NCI-H187 treated with DMSO at 0.1 percent for 48 hours (cell line): ENCODE results near the gene CDC42BPB.

Experiments used
- DNase-seq: peaks from one replicate; lab custom pipeline; 2025; lab: John Stamatoyannopoulos, UW

CDC42BPB gene

GRCh38 chr14:103016594-103016993 lies 40.8 kb downstream of the CDC42BPB start:
- no peak for DNase-seq

- no peak for DNase-seq
Observed at GRCh38 chr14:103016071-103016470, 41.3 kb downstream of the CDC42BPB start.

GRCh38 chr14:103015426-103015825 lies 41.9 kb downstream of the CDC42BPB start:
- DNase-seq, result no peak

- DNase-seq, result no peak
Observed at GRCh38 chr14:103014466-103015228, 42.7 kb downstream of the CDC42BPB start.

GRCh38 chr14:103013028-103013427 lies 44.3 kb downstream of the CDC42BPB start:
- DNase-seq, result no peak

GRCh38 chr14:103009559-103009958 lies 47.8 kb downstream of the CDC42BPB start:
- DNase-seq, result no peak

- DNase-seq, result no peak
Observed at GRCh38 chr14:103008768-103009357, 48.5 kb downstream of the CDC42BPB start.

- no peak for DNase-seq
Observed at GRCh38 chr14:103008126-103008525, 49.2 kb downstream of the CDC42BPB start.

- DNase-seq, result no peak
Observed at GRCh38 chr14:103007555-103007954, 49.8 kb downstream of the CDC42BPB start.

- DNase-seq, result no peak
Observed at GRCh38 chr14:103006991-103007520, 50.3 kb downstream of the CDC42BPB start.

- no peak for DNase-seq
Observed at GRCh38 chr14:103006106-103006505, 51.2 kb downstream of the CDC42BPB start.

- DNase-seq, result no peak
Observed at GRCh38 chr14:103003850-103004249, 53.5 kb downstream of the CDC42BPB start.

- no peak for DNase-seq
Observed at GRCh38 chr14:103003351-103003615, 54.1 kb downstream of the CDC42BPB start.

GRCh38 chr14:103002578-103003350 lies 54.6 kb downstream of the CDC42BPB start:
- DNase-seq, result no peak

- DNase-seq, result no peak
Observed at GRCh38 chr14:103001651-103002396, 55.5 kb downstream of the CDC42BPB start.

GRCh38 chr14:103001226-103001625 lies 56.1 kb downstream of the CDC42BPB start:
- no peak for DNase-seq

- no peak for DNase-seq
Observed at GRCh38 chr14:103000291-103000921, 56.9 kb downstream of the CDC42BPB start.

- DNase-seq, result no peak
Observed at GRCh38 chr14:102999227-102999895, 58.0 kb downstream of the CDC42BPB start.

GRCh38 chr14:102998393-102998792 lies 59.0 kb downstream of the CDC42BPB start:
- DNase-seq, result no peak

- DNase-seq, result no peak
Observed at GRCh38 chr14:102996941-102997340, 60.4 kb downstream of the CDC42BPB start.

- DNase-seq, result no peak
Observed at GRCh38 chr14:102994689-102995088, 62.7 kb downstream of the CDC42BPB start.
